ENCODE measurements around the gene CCDC85A. TPM values are rescaled to one million over a fixed set of nuclear protein-coding genes. Genes with fewer than 3 reads are reported as not detected.

CCDC85A gene
- total and polyA plus RNA-seq, 12 donors = 0.13 to 1.1 (median 0.65) TPM; not detected in 1

GRCh38 chr2:56288838-56289580 is 105.2 kb downstream of the CCDC85A start:
- DNase-seq = no peak
- no peak for TF ChIP-seq CTCF (IDR thresholded peaks at IDR 0.05)
- no peak for TF ChIP-seq POLR2A (IDR thresholded peaks at IDR 0.05)
- H3K27ac ChIP-seq = no peak overlapping the region
- H3K4me1 ChIP-seq (replicated peaks in 1 of 2) = no peaks in the 10 kb centered on the region
- no peak overlapping the region for H3K4me3 ChIP-seq
- WGBS, 4 donors = 61 to 78% (median 69%) methylated on average over 2 of the region's 2 CpGs
- no peaks in the 10 kb centered on the region for H3K27me3 ChIP-seq
- intact Hi-C loops (cut with DNase I) = no loop called here
- no peaks in the 10 kb centered on the region for H3K36me3 ChIP-seq (replicated peaks in 1 of 2)
- no peaks in the 10 kb centered on the region for H3K9me3 ChIP-seq (replicated peaks in 1 of 3)

- no peaks in the 10 kb centered on the region for H3K27me3 ChIP-seq
- H3K27ac ChIP-seq = no peak overlapping the region
- H3K9me3 ChIP-seq (replicated peaks in 1 of 3) = no peaks in the 10 kb centered on the region
- no peak overlapping the region for H3K4me3 ChIP-seq
- 76 to 84% (median 80%) methylated on average over 5 of the region's 5 CpGs for WGBS, 4 donors
- no peaks in the 10 kb centered on the region for H3K36me3 ChIP-seq (replicated peaks in 1 of 2)
- intact Hi-C loops (cut with DNase I) = no loop called here
- no peak for DNase-seq
- no peaks in the 10 kb centered on the region for H3K4me1 ChIP-seq (replicated peaks in 1 of 2)
- TF ChIP-seq POLR2A (IDR thresholded peaks at IDR 0.05) (no peak), CTCF (IDR thresholded peaks at IDR 0.05) (no peak)
These were observed 107.9 kb downstream of the CCDC85A start for GRCh38 chr2:56291711-56292110.

GRCh38 chr2:56292951-56293350 is 109.2 kb downstream of the CCDC85A start:
- no peak overlapping the region for H3K4me3 ChIP-seq
- DNase-seq = no peak
- TF ChIP-seq POLR2A (IDR thresholded peaks at IDR 0.05) = no peak
- intact Hi-C loops (cut with DNase I) = no loop called here
- H3K4me1 ChIP-seq (replicated peaks in 1 of 2) = no peaks in the 10 kb centered on the region
- no peaks in the 10 kb centered on the region for H3K36me3 ChIP-seq (replicated peaks in 1 of 2)
- no peaks in the 10 kb centered on the region for H3K9me3 ChIP-seq (replicated peaks in 1 of 3)
- H3K27ac ChIP-seq = no peak overlapping the region
- 66 to 81% (median 73%) methylated on average over 2 of the region's 2 CpGs for WGBS, 4 donors
- H3K27me3 ChIP-seq = no peaks in the 10 kb centered on the region

GRCh38 chr2:56295666-56296065 is 111.9 kb downstream of the CCDC85A start:
- H3K4me1 ChIP-seq (replicated peaks in 1 of 2) = no peaks in the 10 kb centered on the region
- no peaks in the 10 kb centered on the region for H3K36me3 ChIP-seq (replicated peaks in 1 of 2)
- WGBS, 4 donors = 71 to 78% (median 73%) methylated on average over 3 of the region's 3 CpGs
- intact Hi-C loops (cut with DNase I) = no loop called here
- no peaks in the 10 kb centered on the region for H3K9me3 ChIP-seq (replicated peaks in 1 of 3)
- no peak overlapping the region for H3K4me3 ChIP-seq
- no peak for DNase-seq
- no peak for TF ChIP-seq CTCF (IDR thresholded peaks at IDR 0.05)
- H3K27ac ChIP-seq = no peak overlapping the region
- no peaks in the 10 kb centered on the region for H3K27me3 ChIP-seq

GRCh38 chr2:56297671-56298070 is 113.9 kb downstream of the CCDC85A start:
- TF ChIP-seq CTCF (IDR thresholded peaks at IDR 0.05) = no peak
- no peak for TF ChIP-seq POLR2A (IDR thresholded peaks at IDR 0.05)
- Histone ChIP-seq H3K4me1 (replicated peaks in 1 of 2) (no peaks in the 10 kb centered on the region), H3K36me3 (replicated peaks in 1 of 2) (no peaks in the 10 kb centered on the region), H3K27ac (no peak overlapping the region), H3K9me3 (replicated peaks in 1 of 3) (no peaks in the 10 kb centered on the region), H3K27me3 (no peaks in the 10 kb centered on the region), H3K4me3 (no peak overlapping the region)
- WGBS, 4 donors = 72 to 95% (median 81%) methylated on average over 2 to 3 of the region's 3 CpGs
- no peak for DNase-seq
- intact Hi-C loops (cut with DNase I) = no loop called here
